ENCODE data around the gene PNLIPRP2.

DNA sequence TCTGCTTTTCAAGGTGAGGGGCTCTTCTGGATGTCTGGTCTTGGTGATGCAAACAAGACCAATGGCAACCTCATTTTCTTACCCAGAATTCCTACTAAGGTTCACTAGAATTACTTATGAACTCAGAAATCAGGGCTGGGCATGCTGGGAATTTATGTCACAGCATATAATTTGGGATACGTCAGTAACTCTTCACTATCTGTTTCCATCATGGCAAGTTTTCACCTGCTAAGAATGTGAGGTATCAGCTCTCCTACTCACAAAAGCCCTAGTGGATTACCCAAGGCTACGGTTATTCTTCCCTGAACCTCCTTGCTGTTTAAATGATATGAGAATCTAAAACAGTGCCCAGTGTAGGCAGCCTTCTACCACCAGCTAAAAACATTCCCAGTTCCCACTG lies 53.1 kb downstream of the PNLIPRP2 start:
- no peak for TF ChIP-seq CTCF (IDR thresholded peaks at IDR 0.05)
- TF ChIP-seq POLR2A (IDR thresholded peaks at IDR 0.05), result no peak

Data from esophagus squamous epithelium (tissue), 4 donors.